GM19397 (cell line): Measurements from ENCODE around the gene CDH10.

Experiments used
- ATAC-seq: cut with Tn5 transposase; IDR thresholded peaks from one replicate; pipeline ENCODE4 v1.9.1; 2021; ENCODE audit warnings: mild to moderate bottlenecking, moderate library complexity; ENCODE audit not compliant: unreplicated experiment

Gene CDH10

DNA sequence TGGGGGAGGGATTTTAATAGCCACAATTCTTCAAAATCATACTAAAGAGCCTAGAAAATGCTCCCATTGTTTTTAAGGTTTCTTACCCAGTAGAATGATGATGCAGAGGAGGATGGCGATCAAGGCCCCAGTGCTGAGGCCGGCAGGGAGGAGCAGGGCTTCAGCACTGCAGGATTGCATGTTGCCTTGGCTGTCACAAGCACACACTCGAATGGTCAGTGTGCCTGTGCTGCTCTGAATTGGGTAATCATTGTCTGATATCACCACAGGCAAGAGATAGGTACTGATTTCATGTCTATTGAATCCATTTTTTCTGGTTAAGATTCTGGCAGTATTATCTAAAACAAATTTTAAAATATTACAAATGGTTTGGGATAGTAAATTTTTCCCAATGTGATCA lies 153.3 kb downstream of the CDH10 start:
- ATAC-seq: no peak

GRCh38 chr5:24487368-24488229 lies 157.2 kb downstream of the CDH10 start:
- ATAC-seq: no peak

GRCh38 chr5:24480952-24481351 lies 163.8 kb downstream of the CDH10 start:
- ATAC-seq: no peak

GRCh38 chr5:24477958-24478357 lies 166.8 kb downstream of the CDH10 start:
- ATAC-seq: no peak

- no peak for ATAC-seq
Observed at GRCh38 chr5:24475101-24475500, 169.7 kb downstream of the CDH10 start.

GRCh38 chr5:24474685-24475084 lies 170.1 kb downstream of the CDH10 start:
- ATAC-seq: no peak

GRCh38 chr5:24472518-24472917 lies 172.3 kb downstream of the CDH10 start:
- no peak for ATAC-seq

- no peak for ATAC-seq
Observed at GRCh38 chr5:24444414-24444813, 200.4 kb downstream of the CDH10 start.

- no peak for ATAC-seq
Observed at GRCh38 chr5:24439465-24439864, 205.3 kb downstream of the CDH10 start.
